HCT116 (cell line): ENCODE measurements around the gene UROD. TPM values are rescaled to one million over a fixed set of nuclear protein-coding genes. Genes with fewer than 3 reads are reported as not detected.

Experiments used
- ATAC-seq: fragments of 200-7000 bp; cut with Tn5 transposase; 2 replicates; pipeline ENCODE4 v1.9.1; 2020; ENCODE audit warnings: mild to moderate bottlenecking, moderate library complexity
- BruUV-seq: library from RNA; stranded (reverse); fragments of 400-500 nt; replicated peaks from 2 replicates; lab custom pipeline; 2021; lab: Mats Ljungman, UMichigan
- CTCF ChIA-PET: fragments of 300-600 bp; sonication (Branson Sonifier 250); formaldehyde crosslinking; loops from one replicate; lab custom pipeline; 2021; ENCODE audit warnings: antibody characterized with exemption; lab: Charles Lee
- POLR2A ChIA-PET: fragments of 300-600, 350-600 bp; sonication (Branson Sonifier 250); formaldehyde crosslinking; loops from one replicate; lab custom pipeline; 2021; ENCODE audit warnings: antibody characterized with exemption; lab: Charles Lee
- RAD21 ChIA-PET, 2 experiments: fragments of 300-600 bp; sonication (Branson Sonifier 250); formaldehyde crosslinking; loops; one replicate each; lab custom pipeline; 2023; ENCODE audit warnings: low total read pairs in 2 of 2; ENCODE audit not compliant: uncharacterized antibody in 2 of 2, unreplicated experiment in 2 of 2, low non-redundant PET in 1 of 2; lab: Charles Lee
- DNase-seq: peaks from one replicate; pipeline ENCODE4 v3.0.0-alpha.2; 2010; ENCODE audit warnings: low read depth, low spot score
- H2AFZ ChIP-seq: fragments of 200-600 bp; shearing (Covaris generic), sonication (generic); 2 replicates; pipeline ENCODE4 v1.6.1; 2017; ENCODE audit warnings: low read depth, mixed run types, mixed read lengths, antibody characterized with exemption, low read length; ENCODE audit not compliant: poor library complexity, severe bottlenecking
- H3K27ac ChIP-seq: 2 replicates; pipeline ENCODE4 v1.5.1; 2012; ENCODE audit warnings: low read depth, low read length
- H3K27me3 ChIP-seq: fragments of 200-600 bp; sonication (generic); 2 replicates; pipeline ENCODE4 v1.6.1; 2016; ENCODE audit warnings: mixed run types, low read length, mixed read lengths; ENCODE audit not compliant: insufficient read depth
- H3K36me3 ChIP-seq, 2 experiments: fragments of 200-500 bp in 1 of 2; fragments of 200-600 bp in 1 of 2; sonication (Bioruptor generic) in 1 of 2; sonication (generic) in 1 of 2; 2 replicates each; pipeline versions ENCODE4 v1.5.1 to v1.6.1; 2014 to 2016; ENCODE audit warnings: low read length in 2 of 2, inconsistent platforms in 1 of 2, mixed read lengths in 1 of 2, mixed run types in 1 of 2; ENCODE audit not compliant: insufficient read depth in 2 of 2, control insufficient read depth in 1 of 2
- H3K4me1 ChIP-seq, 2 experiments: fragments of 200-600 bp in 1 of 2; sonication (generic) in 1 of 2; 2 replicates each; pipeline versions ENCODE4 v1.5.1 to v1.6.1; 2012 to 2017; ENCODE audit warnings: low read length in 2 of 2, inconsistent platforms in 1 of 2, mild to moderate bottlenecking in 1 of 2, mixed read lengths in 1 of 2, mixed run types in 1 of 2, moderate library complexity in 1 of 2; ENCODE audit not compliant: insufficient read depth in 2 of 2, control insufficient read depth in 1 of 2
- H3K4me2 ChIP-seq: fragments of 200-600 bp; sonication (generic); 2 replicates; pipeline ENCODE4 v1.6.1; 2017; ENCODE audit warnings: mixed run types, low read length, mixed read lengths
- H3K4me3 ChIP-seq, 2 experiments: fragments of 200-600 bp in 1 of 2; sonication (generic) in 1 of 2; replicated peaks in 1 of 2; 2 replicates each; pipeline ENCODE4 v1.5.1; 2011 to 2016; ENCODE audit warnings: low read length in 2 of 2, control low read depth in 1 of 2, low read depth in 1 of 2, mild to moderate bottlenecking in 1 of 2, mixed read lengths in 1 of 2, mixed run types in 1 of 2
- H3K79me2 ChIP-seq: fragments of 200-600 bp; sonication (generic); 2 replicates; pipeline ENCODE4 v1.6.1; 2017; ENCODE audit warnings: mild to moderate bottlenecking, mixed run types, low read length, moderate library complexity, mixed read lengths; ENCODE audit not compliant: insufficient read depth
- H3K9ac ChIP-seq: fragments of 200-600 bp; sonication (generic); 2 replicates; pipeline ENCODE4 v1.6.1; 2016; ENCODE audit warnings: low read length, mixed read lengths
- H3K9me2 ChIP-seq: fragments of 200-600 bp; sonication (generic), shearing (Covaris generic); 2 replicates; pipeline ENCODE4 v1.6.1; 2017; ENCODE audit warnings: mixed run types, mild to moderate bottlenecking, moderate library complexity; ENCODE audit not compliant: insufficient read depth
- H3K9me3 ChIP-seq, 2 experiments: fragments of 200-500 bp in 1 of 2; fragments of 200-600 bp in 1 of 2; sonication (Bioruptor generic) in 1 of 2; sonication (generic) in 1 of 2; 2 replicates each; pipeline ENCODE4 v1.6.1; 2014 to 2017; ENCODE audit warnings: low read length in 2 of 2, mixed read lengths in 2 of 2, inconsistent platforms in 1 of 2, low read depth in 1 of 2, mild to moderate bottlenecking in 1 of 2, mixed run types in 1 of 2, moderate library complexity in 1 of 2; ENCODE audit not compliant: control insufficient read depth in 1 of 2, insufficient read depth in 1 of 2
- H4K20me1 ChIP-seq: fragments of 200-600 bp; sonication (generic), shearing (Covaris generic); 2 replicates; pipeline ENCODE4 v1.6.1; 2017; ENCODE audit warnings: mixed run types, mild to moderate bottlenecking, moderate library complexity; ENCODE audit not compliant: insufficient read depth
- CEBPB ChIP-seq: IDR thresholded peaks from 2 replicates; pipeline ENCODE4 v1.6.1; 2012; ENCODE audit warnings: low read depth
- EGR1 ChIP-seq: IDR thresholded peaks from 2 replicates; pipeline ENCODE4 v1.6.1; 2012; ENCODE audit warnings: low read depth
- ELF1 ChIP-seq: IDR thresholded peaks from 2 replicates; pipeline ENCODE4 v1.6.1; 2012; ENCODE audit warnings: low read depth, borderline replicate concordance
- EZH2 ChIP-seq: fragments of 200-600 bp; sonication (generic); IDR thresholded peaks from 2 replicates; pipeline ENCODE4 v1.6.1; 2017; ENCODE audit warnings: antibody characterized with exemption, mixed run types
- EZH2phosphoT487 ChIP-seq: fragments of 200-600 bp; IDR thresholded peaks from 2 replicates; pipeline ENCODE4 v1.6.1; 2018; ENCODE audit warnings: antibody characterized with exemption, borderline replicate concordance
- FOSL1 ChIP-seq: IDR thresholded peaks from 2 replicates; pipeline ENCODE4 v1.6.1; 2012; ENCODE audit warnings: low read depth
- POLR2A ChIP-seq: IDR thresholded peaks from 2 replicates; pipeline ENCODE4 v1.7.0; 2011; ENCODE audit warnings: borderline replicate concordance; ENCODE audit not compliant: insufficient read depth, insufficient read length; ENCODE audit errors: extremely low read depth
- SIN3A ChIP-seq: IDR thresholded peaks from 2 replicates; pipeline ENCODE4 v1.6.1; 2012; ENCODE audit warnings: low read depth
- SP1 ChIP-seq: IDR thresholded peaks from 2 replicates; pipeline ENCODE4 v1.6.1; 2012; ENCODE audit warnings: low read depth
- SRF ChIP-seq: IDR thresholded peaks from 2 replicates; pipeline ENCODE4 v1.6.1; 2012; ENCODE audit warnings: low read depth
- TCF7L2 ChIP-seq: IDR thresholded peaks from 2 replicates; pipeline ENCODE4 v1.7.0; 2011; ENCODE audit warnings: borderline replicate concordance, inconsistent platforms; ENCODE audit not compliant: insufficient read depth, insufficient read length; ENCODE audit errors: extremely low read depth
- YY1 ChIP-seq: IDR thresholded peaks from 2 replicates; pipeline ENCODE4 v1.6.1; 2011; ENCODE audit warnings: low read length, low read depth, moderate library complexity, mild to moderate bottlenecking; ENCODE audit not compliant: insufficient replicate concordance; ENCODE audit errors: extremely low read depth
- ZNF274 ChIP-seq: fragments of 200-500 bp; sonication (Bioruptor generic); IDR thresholded peaks from 2 replicates; pipeline ENCODE4 v1.6.1; 2014; ENCODE audit warnings: mild to moderate bottlenecking, low read depth, low read length, inconsistent platforms
- intact Hi-C: fragments of 100-400 bp; cut with micrococcal nuclease; formaldehyde crosslinking; loops from 2 replicates; pipeline ENCODE4 v1.10.0; 2022
- total RNA-seq: library from RNA; stranded (reverse); gene quantifications from one replicate; pipeline ENCODE4 v1.2.1, GENCODE V29; 2021; ENCODE audit not compliant: unreplicated experiment
- TF ChIP-seq, protein P1 (sequence below): IDR thresholded peaks from 2 replicates; pipeline ENCODE4 v1.6.1; 2011; ENCODE audit warnings: mild to moderate bottlenecking, low read length, moderate library complexity; ENCODE audit not compliant: insufficient replicate concordance; ENCODE audit errors: extremely low read depth
- TF ChIP-seq, protein P2 (sequence below): IDR thresholded peaks from 2 replicates; pipeline ENCODE4 v1.6.1; 2012
- TF ChIP-seq, protein P3 (sequence below), 3 experiments: fragments of 200-600 bp in 1 of 3; sonication (generic) in 1 of 3; IDR thresholded peaks in 2 of 3; conservative IDR thresholded peaks in 1 of 3; 2 replicates each; pipeline ENCODE4 v1.5.1; 2012 to 2017; ENCODE audit warnings: low read depth in 2 of 3, low read length in 2 of 3, antibody characterized with exemption in 1 of 3, borderline replicate concordance in 1 of 3, control low read depth in 1 of 3, mild to moderate bottlenecking in 1 of 3, mixed read lengths in 1 of 3, mixed run types in 1 of 3, moderate library complexity in 1 of 3; ENCODE audit not compliant: insufficient read depth in 1 of 3

Gene UROD
- total RNA-seq, 1 experiment from 2014 or later: 73.7 TPM

DNA sequence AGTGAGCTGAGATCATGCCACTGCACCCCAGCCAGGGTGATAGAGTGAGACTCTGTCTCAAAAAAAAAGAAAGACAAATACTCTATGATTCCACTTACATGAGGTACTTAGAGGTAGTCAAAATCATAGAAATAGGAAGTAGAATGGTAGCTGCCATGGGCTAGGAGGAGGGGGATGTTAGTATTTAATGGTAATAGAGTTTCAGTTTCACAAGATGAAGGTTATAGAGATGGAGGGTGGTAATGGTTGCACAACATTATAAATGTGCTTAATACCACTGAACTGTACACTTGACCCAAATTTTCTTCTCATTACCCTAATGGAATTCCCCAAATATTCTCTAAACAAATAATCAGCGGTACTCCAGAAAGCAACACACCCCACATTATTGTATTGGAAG, 38.4 kb upstream of the UROD start (continued):
- TF ChIP-seq, protein P1, sequence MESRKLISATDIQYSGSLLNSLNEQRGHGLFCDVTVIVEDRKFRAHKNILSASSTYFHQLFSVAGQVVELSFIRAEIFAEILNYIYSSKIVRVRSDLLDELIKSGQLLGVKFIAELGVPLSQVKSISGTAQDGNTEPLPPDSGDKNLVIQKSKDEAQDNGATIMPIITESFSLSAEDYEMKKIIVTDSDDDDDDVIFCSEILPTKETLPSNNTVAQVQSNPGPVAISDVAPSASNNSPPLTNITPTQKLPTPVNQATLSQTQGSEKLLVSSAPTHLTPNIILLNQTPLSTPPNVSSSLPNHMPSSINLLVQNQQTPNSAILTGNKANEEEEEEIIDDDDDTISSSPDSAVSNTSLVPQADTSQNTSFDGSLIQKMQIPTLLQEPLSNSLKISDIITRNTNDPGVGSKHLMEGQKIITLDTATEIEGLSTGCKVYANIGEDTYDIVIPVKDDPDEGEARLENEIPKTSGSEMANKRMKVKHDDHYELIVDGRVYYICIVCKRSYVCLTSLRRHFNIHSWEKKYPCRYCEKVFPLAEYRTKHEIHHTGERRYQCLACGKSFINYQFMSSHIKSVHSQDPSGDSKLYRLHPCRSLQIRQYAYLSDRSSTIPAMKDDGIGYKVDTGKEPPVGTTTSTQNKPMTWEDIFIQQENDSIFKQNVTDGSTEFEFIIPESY: no peak
- TF ChIP-seq CEBPB (no peak), POLR2A (no peak)

DNA sequence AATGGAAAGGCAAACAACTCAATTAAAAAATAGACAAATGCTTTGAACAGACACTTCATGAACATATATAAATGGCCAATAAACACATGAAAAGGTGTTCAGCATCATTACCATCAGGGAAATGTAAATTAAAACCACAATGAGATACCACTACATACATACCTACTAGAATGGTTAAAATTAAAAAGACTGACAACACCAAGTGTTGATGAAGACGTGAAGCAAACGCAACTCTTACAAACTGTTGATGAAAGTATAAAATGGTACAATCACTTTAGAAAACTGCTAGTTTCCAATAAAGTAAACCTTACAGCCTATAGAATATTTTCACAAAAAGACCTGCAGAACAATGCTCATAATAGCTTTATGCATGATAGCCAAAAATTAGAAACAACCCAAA, 35.8 kb upstream of the UROD start:
- Histone ChIP-seq H4K20me1 (no peaks in the 10 kb centered on the region), H3K4me1 (no peaks in the 10 kb centered on the region), H3K27me3 (no peaks in the 10 kb centered on the region), H2AFZ (no peak overlapping the region), H3K9me2 (no peaks in the 10 kb centered on the region), H3K9me3 (no peaks in the 10 kb centered on the region), H3K4me3 (no peak overlapping the region), H3K27ac (no peak overlapping the region), H3K36me3 (peaks cover 11 to 19% of the 10 kb centered on the region in 2 experiments; a peak in 3 of 4 replicates), H3K9ac (no peak overlapping the region), H3K4me2 (no peak overlapping the region), H3K79me2 (no peaks in the 10 kb centered on the region)
- ChIA-PET RAD21 (no interaction called here), CTCF (no interaction called here), POLR2A (no interaction called here)
- no TSS peak for BruUV-seq
- ATAC-seq (no peak), DNase-seq (no peak)
- intact Hi-C loops: no loop called here
- TF ChIP-seq, protein P1: no peak
- TF ChIP-seq CEBPB (no peak), POLR2A (no peak), EGR1 (no peak), ELF1 (no peak), YY1 (no peak), EZH2phosphoT487 (no peak), SRF (no peak), SP1 (no peak), TCF7L2 (no peak), SIN3A (no peak), EZH2 (no peak), ZNF274 (no peak), FOSL1 (no peak)
- TF ChIP-seq, protein P2, sequence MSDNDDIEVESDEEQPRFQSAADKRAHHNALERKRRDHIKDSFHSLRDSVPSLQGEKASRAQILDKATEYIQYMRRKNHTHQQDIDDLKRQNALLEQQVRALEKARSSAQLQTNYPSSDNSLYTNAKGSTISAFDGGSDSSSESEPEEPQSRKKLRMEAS: no peak
- TF ChIP-seq, protein P3, sequence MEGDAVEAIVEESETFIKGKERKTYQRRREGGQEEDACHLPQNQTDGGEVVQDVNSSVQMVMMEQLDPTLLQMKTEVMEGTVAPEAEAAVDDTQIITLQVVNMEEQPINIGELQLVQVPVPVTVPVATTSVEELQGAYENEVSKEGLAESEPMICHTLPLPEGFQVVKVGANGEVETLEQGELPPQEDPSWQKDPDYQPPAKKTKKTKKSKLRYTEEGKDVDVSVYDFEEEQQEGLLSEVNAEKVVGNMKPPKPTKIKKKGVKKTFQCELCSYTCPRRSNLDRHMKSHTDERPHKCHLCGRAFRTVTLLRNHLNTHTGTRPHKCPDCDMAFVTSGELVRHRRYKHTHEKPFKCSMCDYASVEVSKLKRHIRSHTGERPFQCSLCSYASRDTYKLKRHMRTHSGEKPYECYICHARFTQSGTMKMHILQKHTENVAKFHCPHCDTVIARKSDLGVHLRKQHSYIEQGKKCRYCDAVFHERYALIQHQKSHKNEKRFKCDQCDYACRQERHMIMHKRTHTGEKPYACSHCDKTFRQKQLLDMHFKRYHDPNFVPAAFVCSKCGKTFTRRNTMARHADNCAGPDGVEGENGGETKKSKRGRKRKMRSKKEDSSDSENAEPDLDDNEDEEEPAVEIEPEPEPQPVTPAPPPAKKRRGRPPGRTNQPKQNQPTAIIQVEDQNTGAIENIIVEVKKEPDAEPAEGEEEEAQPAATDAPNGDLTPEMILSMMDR (IDR thresholded peaks at IDR 0.05 in 2 of 3, conservative IDR thresholded peaks at IDR 0.05 in 1 of 3; ENCODE audit: borderline replicate concordance in 1 of 3, insufficient read depth in 1 of 3, low read depth in 2 of 3, low read length in 2 of 3): no peak
